ENCODE results near the gene POU2AF2.
"Not testable (repeated sequence)": the region's sequence is repeated elsewhere in the genome, so short reads cannot be mapped to it uniquely, and the experiment has no call there.

Gene POU2AF2

DNA sequence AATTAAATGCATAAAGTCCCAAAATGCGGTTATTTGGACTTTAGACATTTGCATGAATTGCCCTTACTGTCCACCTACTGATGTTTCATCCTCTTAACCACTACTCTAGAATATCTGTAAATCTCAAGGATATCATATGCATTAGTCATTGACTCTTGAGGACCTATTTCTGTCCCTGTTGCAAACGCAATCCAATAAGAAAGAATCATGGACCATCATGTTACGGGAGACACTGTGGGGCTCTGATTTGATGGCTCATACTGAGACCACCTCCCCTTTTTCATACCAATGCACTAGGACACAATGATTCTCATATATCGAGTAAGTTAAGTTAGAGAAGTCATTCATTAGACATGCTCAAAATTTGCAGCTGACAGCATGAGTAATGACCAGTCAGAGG is 14.4 kb downstream of the POU2AF2 start:
- DNase-seq: no peak

DNA sequence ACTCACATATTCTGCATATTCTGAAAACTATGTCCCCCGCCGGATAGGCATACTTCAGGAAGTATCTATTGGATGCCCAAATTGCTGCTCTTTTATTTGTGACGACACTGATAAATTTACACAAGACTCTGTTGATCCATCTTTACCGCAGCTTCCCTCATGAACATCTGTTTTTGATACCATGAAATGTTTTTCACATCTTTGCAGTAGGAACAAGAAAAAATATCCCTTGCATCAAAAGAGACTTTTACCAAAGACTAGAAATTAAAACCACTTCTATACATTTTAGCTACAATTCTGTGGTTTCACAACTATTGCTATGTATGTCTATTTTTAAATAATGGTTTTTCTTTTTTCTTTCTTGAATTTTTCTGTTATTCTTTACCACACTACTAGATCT is 15.3 kb downstream of the POU2AF2 start:
- DNase-seq: no peak

DNA sequence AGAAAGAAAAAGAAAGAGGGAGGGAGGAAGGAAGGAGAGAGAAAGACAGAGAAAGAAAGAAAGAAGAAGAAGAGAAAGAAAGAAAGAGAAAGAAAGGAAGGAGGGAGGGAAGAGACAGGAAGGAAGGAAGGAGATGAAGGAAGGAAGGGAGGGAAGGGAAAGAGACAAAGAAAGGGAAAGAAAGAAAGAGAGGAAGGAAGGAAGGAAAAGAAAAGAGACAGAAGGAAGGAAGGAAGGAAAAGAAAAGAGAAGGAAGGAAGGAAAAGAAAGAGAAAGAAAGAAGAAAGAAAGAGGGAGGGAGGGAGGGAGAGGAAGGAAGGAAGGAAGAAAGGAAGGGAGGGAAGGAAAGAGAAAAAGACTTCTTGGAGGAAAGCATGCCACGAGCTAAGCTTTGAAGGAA is 19.1 kb downstream of the POU2AF2 start:
- DNase-seq: no peak

DNA sequence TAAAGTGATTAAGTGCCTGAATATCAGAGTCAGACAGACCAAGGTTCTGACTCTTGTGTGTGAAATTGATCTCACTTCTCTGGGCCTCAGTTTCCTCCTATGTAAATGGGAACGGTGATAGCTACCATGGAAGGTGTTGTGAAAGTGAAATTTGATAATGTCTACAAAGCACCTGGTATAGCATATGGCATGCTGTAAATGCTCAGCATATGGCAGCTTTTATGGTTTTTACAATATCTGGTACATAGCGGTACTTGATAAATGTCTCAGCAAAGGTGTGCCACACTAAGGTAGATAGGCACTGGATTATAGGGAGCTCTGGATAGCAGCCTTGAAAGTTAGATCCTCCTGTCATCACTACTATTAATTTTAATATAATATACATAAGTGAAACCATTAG is 19.9 kb downstream of the POU2AF2 start:
- DNase-seq: no peak

DNA sequence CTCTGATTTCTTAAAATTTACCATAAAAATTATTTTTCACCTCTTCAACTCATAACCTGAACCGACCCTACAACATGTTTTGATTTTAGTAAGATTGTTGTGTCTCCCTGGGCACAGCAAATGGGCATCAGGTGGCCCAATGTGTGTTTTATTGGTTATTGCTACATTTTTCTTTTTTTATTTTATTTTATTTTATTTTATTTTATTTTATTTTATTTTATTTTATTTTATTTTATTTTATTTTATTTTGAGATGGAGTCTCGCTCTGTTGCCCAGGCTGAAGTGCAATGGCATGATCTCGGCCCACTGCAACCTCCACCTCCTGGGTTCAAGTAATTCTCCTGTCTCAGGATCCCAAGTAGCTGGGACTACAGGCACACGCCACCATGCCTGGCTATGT is 22.8 kb downstream of the POU2AF2 start:
- not testable (repeated sequence) for DNase-seq

DNA sequence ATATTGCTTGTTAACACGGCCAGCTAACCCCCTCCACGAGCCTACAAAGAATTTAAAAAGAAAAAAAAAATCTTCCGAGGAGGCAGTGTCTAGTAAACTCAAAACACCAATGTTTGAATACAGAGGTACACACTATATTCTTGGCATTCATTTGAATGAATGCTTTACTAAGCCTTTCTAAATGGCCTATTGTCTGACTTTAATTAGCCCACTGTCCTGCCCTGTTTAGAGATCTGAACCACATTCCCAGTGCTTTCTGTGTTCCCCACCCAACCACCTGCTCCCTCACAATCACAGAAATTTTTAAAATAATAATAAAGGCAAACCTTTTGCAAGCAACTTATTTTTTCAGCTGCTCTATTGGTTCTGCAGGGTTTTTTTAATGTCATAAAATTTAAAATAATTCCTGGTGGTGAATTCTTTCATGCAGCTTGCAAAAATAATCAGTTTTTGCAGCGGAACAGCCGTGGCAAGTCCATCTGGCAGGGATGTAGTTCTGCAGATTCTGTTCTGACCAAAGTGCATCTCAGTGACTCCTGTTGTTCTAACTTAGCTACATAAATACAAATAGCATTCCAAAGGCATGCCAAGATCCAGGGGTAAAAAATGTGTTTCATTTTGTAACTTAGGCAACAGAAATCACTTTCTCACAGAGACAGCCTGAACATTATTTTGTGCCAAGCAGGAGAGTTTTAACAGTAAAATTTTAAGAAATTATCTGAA is 23.8 kb downstream of the POU2AF2 start:
- no peak for DNase-seq

DNA sequence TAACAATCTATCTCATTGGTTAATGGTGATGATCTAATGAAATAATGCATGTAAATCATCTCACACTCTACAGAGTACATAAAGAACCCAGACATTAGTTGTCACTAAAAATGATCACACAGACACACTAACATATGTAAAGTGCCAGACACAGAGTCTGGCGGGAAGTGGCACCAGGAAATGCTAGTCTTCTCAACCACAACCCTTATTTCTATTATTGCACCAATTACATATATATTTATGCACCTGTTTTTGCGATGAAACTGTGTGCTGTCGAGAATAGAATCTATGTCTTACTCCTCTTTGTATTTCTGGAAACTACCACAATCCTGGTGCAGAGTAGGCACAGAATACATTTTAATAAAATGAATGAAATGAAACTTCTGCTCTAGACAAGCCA is 26.9 kb downstream of the POU2AF2 start:
- no peak for DNase-seq

DNA sequence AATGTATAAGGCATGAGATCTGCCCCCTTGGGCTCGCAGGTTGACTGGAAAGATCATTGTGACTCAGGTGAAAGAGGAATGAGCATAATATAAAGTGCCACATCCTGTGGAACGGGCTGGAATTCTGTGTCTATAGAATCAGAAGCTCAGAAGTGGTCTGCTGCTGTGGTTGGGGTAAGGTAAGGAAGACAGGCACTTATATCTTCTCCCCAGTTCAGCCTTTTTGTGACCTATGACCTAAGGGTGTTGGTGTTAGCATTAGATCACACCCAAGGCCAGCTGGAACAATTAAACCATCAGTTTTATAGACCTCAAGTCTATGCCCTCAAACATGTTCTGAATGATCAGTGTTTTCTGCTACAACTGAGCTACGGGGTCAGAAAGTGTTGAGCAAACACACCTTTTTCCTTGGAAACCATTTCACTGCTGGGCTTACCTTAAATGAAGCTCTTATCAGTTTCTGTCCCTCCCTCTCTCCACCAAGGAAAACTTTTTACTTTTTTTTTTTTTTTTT is 37.1 kb downstream of the POU2AF2 start:
- no peak for DNase-seq

DNA sequence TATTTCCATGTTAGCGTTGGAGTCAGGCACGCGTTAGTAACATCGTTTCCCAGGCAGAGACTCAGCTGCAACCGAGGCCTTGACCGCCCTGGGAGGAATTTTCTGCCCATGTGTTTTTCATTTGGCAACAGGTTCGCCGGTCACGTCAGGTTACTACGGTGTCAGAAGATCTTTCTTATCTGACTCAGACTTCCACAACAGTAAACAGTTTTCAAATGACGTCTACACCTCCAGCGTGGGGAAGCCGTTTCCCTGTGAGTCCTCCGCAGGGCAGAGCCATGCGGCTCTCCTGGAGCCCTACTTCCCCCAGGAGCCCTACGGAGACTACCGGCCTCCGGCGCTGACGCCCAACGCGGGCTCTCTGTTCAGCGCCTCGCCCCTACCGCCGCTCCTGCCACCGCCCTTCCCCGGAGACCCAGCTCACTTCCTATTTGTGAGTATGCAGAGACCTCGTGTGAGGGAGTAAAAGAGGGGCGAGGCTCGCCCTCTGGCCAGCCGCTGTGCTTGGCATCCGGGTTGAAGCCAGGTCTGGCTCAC is 38.5 kb downstream of the POU2AF2 start:
- DNase-seq: no peak

DNA sequence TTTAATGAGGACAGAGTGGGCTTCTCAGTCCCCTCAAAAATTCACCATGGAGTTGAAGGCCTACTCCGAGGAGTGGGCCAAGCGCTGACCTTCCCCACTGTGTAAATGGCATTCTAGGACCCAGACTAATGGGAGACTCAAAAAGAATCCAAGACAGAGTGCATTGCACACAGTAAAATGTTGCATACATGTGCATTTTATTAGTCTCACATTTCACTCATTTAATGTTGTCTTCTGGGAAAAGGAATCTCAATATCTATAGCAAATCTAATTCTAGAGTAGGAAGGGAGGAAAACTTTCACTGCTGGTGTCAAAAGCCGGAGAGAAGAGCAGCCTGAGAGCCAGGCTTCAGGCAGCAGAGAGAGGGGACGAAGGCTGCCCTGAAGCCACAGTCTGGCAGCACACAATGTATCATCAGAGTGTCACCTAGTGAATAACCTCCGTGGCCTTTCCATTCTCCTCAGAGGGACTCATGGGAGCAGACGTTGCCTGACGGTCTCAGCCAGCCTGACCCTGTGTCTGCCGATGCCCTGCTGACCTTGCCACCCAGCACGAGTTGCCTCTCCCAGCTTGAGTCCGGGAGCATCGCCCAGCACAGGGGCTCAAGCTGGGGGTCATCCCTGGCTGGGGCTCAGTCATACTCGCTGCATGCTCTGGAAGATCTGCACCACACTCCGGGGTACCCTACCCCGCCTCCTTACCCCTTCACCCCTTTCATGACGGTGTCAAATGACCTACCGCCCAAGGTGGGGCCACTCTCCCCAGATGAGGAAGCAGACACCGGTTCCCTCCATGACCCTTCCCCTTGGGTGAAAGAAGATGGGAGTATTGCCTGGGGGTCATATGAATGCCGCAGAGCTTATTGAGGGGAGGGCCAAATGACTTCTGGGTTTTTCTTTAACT is 39.9 kb downstream of the POU2AF2 start:
- DNase-seq: no peak

DNA sequence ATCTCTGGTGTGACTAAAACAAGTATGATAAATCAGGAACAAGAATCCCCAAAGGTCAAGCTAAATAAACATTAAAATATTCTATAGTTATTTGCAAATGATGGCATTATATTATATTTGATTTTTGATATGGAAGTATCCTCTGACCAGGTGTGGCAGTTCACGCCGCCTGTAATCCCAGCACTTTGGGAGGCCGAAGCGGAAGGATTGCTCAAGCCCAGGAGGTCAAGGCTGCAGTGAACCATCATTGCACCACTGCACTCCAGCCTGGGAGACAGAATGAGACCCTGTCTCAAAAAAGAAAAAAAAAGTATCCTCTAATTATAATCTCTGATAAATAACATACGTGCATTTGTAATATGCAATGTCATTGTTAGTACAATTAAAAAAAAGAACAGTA is 46.2 kb downstream of the POU2AF2 start:
- DNase-seq: no peak

DNA sequence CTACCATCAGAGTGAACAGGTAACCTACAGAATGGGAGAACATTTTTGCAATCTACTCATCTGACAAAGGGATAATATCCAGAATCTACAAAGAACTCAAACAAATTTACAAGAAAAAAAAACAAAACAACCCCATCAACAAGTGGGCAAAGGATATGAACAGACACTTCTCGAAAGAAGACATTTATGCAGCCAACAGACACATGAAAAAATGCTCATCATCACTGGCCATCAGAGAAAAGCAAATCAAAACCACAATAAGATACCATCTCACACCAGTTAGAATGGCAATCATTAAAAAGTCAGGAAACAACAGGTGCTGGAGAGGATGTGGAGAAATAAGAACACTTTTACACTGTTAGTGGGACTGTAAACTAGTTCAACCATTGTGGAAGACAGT is 46.9 kb downstream of the POU2AF2 start:
- DNase-seq: not testable (repeated sequence)

DNA sequence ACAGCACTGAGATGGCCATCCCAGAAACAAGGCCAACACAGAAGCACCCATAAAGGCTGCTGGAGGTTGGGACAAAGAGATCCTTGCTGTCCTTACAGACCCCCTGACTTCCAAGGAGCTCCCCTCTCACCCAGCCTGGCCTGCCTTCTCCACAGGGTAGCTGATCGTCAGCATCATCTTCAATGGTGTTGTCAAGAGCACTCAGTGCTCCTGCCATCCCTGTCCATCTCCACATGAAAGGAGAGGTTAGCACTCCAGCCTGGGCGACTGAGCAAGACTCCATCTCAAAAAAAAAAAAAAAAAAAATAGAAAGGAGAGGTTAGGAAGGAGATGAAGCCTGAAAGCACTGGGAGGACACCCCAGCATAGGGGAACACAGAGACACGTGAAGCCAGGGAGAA is 50.7 kb downstream of the POU2AF2 start:
- DNase-seq: no peak

DNA sequence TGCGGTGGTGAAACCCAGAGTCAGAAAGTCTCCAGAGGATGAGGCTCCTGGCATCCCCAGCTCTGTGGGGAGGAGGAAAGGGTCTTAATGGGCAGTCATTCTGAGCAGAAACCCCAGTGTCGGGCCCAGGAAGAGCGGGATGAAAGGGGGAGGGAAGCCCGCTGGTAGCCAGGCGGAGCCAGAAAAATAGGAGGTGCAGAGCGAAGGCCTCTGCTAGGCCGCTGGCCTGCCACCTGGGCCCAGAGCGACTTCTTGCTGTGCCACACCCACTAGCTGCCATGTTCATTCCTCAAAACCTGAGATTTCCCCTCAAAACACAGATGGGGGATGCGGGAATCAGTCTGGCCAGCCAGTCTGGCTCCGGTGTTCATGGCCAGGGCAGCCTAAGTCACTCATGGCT is 52.2 kb downstream of the POU2AF2 start:
- DNase-seq: no peak

DNA sequence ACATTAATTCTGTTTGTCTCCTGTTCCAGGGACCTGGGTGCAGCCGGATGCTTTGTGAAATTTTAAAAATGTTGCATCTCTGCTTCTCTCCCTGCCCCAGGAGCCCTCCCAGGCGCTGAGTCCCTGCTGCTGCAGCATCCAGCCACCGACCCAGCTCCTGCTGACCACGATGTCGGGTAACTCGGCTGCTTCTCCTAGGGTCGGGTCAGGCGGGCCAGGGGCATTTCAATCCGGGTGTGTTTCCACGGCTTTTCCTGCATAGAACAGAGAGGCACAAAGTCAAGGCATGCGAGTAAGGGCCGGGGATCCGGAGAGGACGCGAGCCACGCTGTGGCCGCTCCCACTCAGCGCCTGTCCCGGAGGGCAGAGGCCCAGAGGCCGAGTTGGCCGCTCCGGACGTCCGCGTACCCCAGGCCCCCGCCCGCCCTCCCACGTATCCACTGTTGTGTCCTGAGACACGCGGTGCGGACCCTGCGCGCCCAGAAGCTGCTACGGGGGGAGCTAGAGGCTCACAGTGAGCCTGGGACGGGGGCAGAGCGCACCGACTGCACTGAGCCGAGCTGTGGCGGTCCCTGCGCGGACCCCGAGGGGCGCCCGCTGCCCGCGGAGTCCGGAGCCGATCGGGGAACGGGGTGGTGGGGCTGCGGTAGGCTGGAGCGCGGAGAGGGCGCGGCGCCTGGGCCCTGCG is 53.0 kb downstream of the POU2AF2 start, which contains the start of gene POU2AF3:
Gene POU2AF3 (plus strand): TSS at position 134 of the 688 bp plus-strand sequence. CDS start 36 bp downstream, at position 170.
- no peak for DNase-seq

DNA sequence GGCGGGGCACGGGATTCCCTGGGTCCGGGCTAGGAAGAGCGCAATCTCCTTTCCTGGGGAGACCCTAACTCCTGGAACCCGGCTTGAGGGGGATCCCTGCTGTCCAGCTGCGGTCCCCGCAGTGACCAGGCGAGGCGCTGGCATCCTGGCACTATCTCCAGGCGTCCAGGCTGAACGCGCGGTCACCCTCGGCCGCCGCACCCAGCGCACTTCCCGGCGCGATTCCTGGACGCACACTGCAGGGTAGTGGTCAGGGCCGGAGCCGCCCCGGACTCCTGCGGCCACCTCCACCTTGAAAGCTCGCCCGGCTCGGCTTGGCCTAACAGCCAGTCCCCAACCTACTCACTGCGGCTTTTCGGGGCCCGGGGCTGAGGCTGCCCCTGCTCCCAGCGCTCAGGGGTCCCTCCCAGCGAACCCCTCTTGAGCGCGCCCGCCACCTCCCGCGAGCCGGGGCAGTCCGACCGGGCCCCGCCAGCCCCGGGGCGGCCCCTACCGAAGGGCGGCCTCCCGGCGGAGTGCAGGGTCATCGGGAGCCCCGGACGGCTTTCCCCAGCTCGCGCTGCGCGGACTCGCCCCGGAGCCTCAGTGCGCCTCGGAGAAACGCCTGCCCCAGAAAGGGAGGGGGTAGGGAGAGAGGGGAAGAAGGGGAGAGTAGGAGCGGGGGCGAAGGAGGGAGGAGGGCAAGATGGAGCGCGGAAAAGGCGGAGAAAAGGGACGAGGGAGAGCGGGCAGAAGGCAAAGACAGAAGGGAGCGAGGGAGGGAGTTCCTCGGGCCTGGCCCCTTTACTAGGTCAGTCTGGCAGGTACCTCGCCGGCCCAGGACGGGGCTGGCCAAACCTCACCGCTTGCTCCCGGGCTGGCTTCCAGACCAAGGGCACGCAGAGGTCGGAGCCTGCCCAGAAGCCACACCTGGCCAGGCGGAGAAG is 53.8 kb downstream of the POU2AF2 start:
- DNase-seq: no peak

DNA sequence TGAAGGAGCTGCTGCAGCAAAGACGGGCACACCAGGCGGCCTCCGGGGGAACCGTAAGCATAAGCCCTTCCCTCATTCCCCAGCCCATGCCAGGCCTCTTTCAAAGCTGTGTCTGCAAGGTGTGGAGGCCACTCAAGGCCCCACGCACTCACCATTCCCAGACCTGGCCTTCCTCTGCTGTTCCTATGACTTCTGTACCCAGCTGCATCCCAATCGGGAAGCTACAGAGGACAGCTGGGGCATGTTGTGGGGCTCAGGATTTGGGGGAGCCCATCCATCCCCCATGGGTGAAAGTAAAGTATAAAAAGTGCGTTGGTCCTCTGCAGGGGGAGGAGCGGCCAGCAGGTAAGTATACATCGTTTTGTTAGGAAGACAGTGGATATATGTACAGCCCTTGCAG is 55.0 kb downstream of the POU2AF2 start:
- DNase-seq: no peak

DNA sequence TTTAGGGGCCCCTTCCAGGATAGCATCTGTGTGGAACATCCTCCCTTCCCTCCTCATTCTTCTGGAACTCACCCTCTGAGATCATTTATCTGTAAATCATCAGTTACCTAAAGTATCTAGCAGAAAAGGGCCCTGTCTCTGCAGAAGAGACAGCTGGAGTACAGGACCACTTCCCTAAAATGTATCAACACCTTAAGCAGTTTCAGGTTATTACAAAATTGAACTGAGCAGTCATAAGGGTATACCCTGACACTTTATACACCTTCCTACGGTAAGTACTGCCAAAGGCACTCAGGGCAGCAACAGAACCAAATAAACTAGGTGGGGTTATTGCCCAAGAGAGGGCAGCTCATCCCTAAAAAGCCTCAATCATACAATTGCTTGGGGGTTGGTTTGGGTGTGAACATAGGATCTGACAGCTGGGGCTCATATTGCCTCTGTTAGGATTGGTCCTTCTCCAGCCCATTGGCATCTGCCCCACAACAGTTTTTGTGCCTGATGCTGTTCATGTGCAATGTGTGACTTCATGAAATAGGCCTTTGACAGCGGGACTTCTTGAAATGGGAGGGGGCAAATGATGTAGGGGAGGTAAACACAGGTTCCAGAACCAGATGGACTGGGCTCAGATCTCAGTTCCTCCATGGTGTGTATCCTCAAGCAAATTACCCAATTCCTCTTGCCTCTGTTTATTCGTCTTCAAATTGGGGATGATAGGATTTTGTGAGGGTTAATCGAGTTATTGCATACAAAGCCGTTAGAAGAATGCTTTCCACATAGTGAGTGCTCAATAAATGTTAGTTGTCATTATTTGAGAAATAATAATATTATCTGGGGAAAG is 55.7 kb downstream of the POU2AF2 start:
- DNase-seq: no peak

DNA sequence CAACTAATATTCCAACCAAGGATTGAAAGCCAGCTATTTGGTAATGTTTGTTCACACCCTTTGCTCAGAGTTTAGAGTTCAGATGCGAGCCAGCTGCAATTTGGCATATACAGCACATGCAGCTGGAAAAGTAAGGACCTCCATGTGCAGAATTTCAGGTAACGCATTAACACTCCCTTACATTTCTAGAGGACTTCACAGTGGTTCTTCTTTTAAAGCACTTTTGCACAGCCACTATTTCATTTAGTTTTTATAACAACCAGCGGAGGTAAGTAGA is 56.3 kb downstream of the POU2AF2 start:
- DNase-seq: no peak

DNA sequence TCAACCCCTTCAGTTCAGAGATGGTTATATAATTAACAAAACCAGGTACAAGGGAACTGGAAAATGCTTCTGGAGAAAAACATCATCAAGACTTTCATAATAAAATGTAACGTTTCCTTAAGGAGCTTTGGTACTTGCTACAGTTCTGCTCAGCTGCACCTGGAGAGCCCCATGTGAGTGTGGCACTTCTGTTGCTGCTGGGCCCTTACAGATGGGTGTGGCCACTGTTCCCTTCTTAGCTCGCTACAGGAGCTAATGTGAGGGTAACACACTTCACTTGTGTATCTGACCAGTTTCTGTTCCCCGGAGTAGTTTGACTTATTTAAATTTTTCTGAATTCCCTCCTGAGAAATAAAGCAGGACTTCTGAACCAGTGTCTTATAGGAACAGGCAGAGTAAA is 56.8 kb downstream of the POU2AF2 start:
- DNase-seq: no peak

DNA sequence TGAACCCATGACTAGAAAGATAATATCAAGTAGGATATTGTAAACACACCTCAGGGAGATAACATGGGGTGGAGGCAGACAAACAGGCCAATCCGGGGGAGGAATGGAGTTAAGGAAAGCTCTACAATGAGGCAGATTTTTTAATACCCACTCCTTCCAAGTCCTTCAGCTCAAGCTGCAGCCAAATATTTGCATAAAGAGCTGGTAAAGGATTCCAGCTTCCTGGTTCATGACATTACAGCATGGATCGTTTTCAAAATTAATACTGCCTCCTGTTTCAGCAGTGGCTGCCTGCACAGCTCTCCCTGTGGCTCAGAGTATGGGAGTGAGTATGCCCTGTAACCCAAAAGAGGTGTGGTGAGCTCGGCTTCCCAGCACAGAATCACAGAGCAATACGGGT is 57.9 kb downstream of the POU2AF2 start:
- no peak for DNase-seq
